SU-DHL-6 (cell line): Measurements from ENCODE around the gene SLC11A1.

Experiments
- CTCF ChIP-seq: fragments of 200-600 bp; sonication (generic); IDR thresholded peaks from one replicate; pipeline ENCODE4 v1.5.1; 2017; ENCODE audit warnings: antibody characterized with exemption, mild to moderate bottlenecking, low read length, moderate library complexity; ENCODE audit not compliant: insufficient read depth, poor library complexity, severe bottlenecking
- EZH2phosphoT487 ChIP-seq: fragments of 200-600 bp; sonication (generic), shearing (Covaris generic); conservative IDR thresholded peaks from 2 replicates; pipeline ENCODE4 v1.6.1; 2018; ENCODE audit warnings: mild to moderate bottlenecking, antibody characterized with exemption, low read length, moderate library complexity, mixed read lengths

- TF ChIP-seq CTCF: no peak
- TF ChIP-seq EZH2phosphoT487: no peak
Observed at GRCh38 chr2:218402491-218402901, 20.4 kb downstream of the SLC11A1 start.
